Trophoblast cell (in vitro differentiated cells and primary cell): Measurements from ENCODE around the gene UVSSA.

Experiments used
- DNase-seq, 2 donors: peaks; one replicate each; pipeline ENCODE4 v3.0.0-alpha.2; 2016
- H2AFZ ChIP-seq: 2 replicates; pipeline ENCODE4 v1.6.1; 2013; ENCODE audit warnings: low read length, moderate library complexity, mild to moderate bottlenecking; ENCODE audit not compliant: insufficient read depth, poor library complexity
- H2AK5ac ChIP-seq: 2 replicates; pipeline ENCODE4 v1.6.1; 2013; ENCODE audit warnings: mild to moderate bottlenecking, low read length
- H2BK120ac ChIP-seq: 2 replicates; pipeline ENCODE4 v1.6.1; 2013; ENCODE audit warnings: low read length, mild to moderate bottlenecking, moderate library complexity; ENCODE audit not compliant: insufficient read depth, poor library complexity
- H2BK12ac ChIP-seq: 2 replicates; pipeline ENCODE4 v1.6.1; 2013; ENCODE audit warnings: mild to moderate bottlenecking, low read length, moderate library complexity
- H2BK5ac ChIP-seq: 2 replicates; pipeline ENCODE4 v1.6.1; 2013; ENCODE audit warnings: low read length, low read depth, moderate library complexity, mild to moderate bottlenecking; ENCODE audit not compliant: poor library complexity
- H3K14ac ChIP-seq: 2 replicates; pipeline ENCODE4 v1.6.1; 2013; ENCODE audit warnings: mild to moderate bottlenecking, low read length
- H3K18ac ChIP-seq: 2 replicates; pipeline ENCODE4 v1.6.1; 2013; ENCODE audit warnings: mild to moderate bottlenecking, low read length
- H3K23ac ChIP-seq: 2 replicates; pipeline ENCODE4 v1.6.1; 2013; ENCODE audit warnings: low read length
- H3K27ac ChIP-seq: 2 replicates; pipeline ENCODE4 v1.5.1; 2013; ENCODE audit warnings: low read depth, mild to moderate bottlenecking, inconsistent platforms, low read length, moderate library complexity
- H3K27me3 ChIP-seq: 2 replicates; pipeline ENCODE4 v1.6.1; 2013; ENCODE audit warnings: inconsistent platforms, mild to moderate bottlenecking, low read length, moderate library complexity; ENCODE audit not compliant: insufficient read depth
- H3K36me3 ChIP-seq, 2 experiments: 1 replicate in 1 of 2; 2 replicates in 1 of 2; pipeline ENCODE4 v1.6.1; 2013; ENCODE audit warnings: low read length in 2 of 2, mild to moderate bottlenecking in 2 of 2, moderate library complexity in 1 of 2; ENCODE audit not compliant: insufficient read depth in 2 of 2, control insufficient read depth in 1 of 2
- H3K4ac ChIP-seq: 2 replicates; pipeline ENCODE4 v1.6.1; 2013; ENCODE audit warnings: low read depth, mild to moderate bottlenecking, low read length, moderate library complexity
- H3K4me1 ChIP-seq, 2 experiments: 1 replicate in 1 of 2; 2 replicates in 1 of 2; pipeline ENCODE4 v1.6.1; 2013; ENCODE audit warnings: low read length in 2 of 2, mild to moderate bottlenecking in 2 of 2, moderate library complexity in 1 of 2; ENCODE audit not compliant: insufficient read depth in 2 of 2, control insufficient read depth in 1 of 2
- H3K4me2 ChIP-seq: 2 replicates; pipeline ENCODE4 v1.6.1; 2013; ENCODE audit warnings: inconsistent platforms, mild to moderate bottlenecking, low read length, moderate library complexity
- H3K4me3 ChIP-seq: 2 replicates; pipeline ENCODE4 v1.5.1; 2013; ENCODE audit warnings: mild to moderate bottlenecking, low read depth, low read length, inconsistent platforms
- H3K79me1 ChIP-seq: one replicate; pipeline ENCODE4 v1.6.1; 2013; ENCODE audit warnings: low read length
- H3K79me2 ChIP-seq: 2 replicates; pipeline ENCODE4 v1.6.1; 2013; ENCODE audit warnings: low read length, mild to moderate bottlenecking; ENCODE audit not compliant: control insufficient read depth, insufficient read depth, poor library complexity
- H3K9ac ChIP-seq: 2 replicates; pipeline ENCODE4 v1.6.1; 2013; ENCODE audit warnings: mild to moderate bottlenecking, low read length
- H3K9me3 ChIP-seq: 2 replicates; pipeline ENCODE4 v1.6.1; 2013; ENCODE audit warnings: low read depth, mild to moderate bottlenecking, control low read depth, inconsistent platforms, low read length; ENCODE audit not compliant: insufficient read depth
- H4K12ac ChIP-seq: 2 replicates; pipeline ENCODE4 v1.6.1; 2013; ENCODE audit warnings: low read depth, mild to moderate bottlenecking, low read length, moderate library complexity
- H4K8ac ChIP-seq: 2 replicates; pipeline ENCODE4 v1.6.1; 2013; ENCODE audit warnings: low read depth, mild to moderate bottlenecking, low read length, moderate library complexity
- H4K91ac ChIP-seq: one replicate; pipeline ENCODE4 v1.6.1; 2013; ENCODE audit warnings: low read depth, mild to moderate bottlenecking, low read length, moderate library complexity
- WGBS: extraction: QIAGEN DNeasy Blood & Tissue Kit; methylation state at CpG from one replicate; pipeline ENCODE4 v1.1.7; 2013; ENCODE audit warnings: missing lambda C conversion rate; ENCODE audit not compliant: insufficient read length, insufficient coverage; ENCODE audit errors: extremely low coverage; 5-methylcytosine and 5-hydroxymethylcytosine counted together

Gene UVSSA

DNA sequence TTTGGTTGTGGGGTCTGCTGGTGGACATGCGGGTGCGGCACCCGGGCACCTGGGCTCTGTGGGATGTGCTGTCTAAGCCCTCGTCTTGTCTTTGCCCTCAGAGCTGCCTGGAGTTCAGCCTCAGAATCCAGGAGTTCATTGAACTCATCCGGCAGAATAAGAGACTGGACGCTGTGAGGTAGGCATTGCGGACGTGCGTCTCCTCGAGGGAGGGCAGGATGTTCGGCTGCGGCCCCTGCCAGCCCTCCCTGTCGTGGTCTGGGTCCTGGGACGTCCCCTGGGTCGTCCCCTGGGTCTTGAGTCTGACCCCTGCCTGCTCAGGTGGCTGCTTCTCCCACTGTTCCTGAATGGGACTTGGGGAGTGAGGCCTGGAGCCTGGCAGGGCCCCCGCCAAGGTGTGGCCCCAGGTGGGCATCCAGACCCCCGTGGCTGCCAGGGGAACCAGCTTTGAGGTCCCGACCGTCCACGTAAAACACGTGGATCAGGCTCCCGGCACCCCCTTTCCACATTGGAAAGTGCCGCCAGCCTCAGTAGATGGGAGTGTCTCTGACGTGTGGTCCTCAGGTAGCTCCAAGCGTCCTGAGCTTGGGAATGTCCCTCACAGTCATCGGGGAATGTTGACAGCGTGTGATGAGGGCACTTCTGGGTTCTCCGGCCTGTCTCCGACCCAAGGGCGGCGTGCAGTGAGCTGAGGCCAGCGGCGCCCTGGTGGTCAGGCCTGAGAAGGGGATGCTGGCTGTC, 19.3 kb upstream of the UVSSA start:
- no peak overlapping the region for H3K4ac ChIP-seq
- no peak overlapping the region for H4K91ac ChIP-seq
- H3K4me3 ChIP-seq = no peak overlapping the region
- H4K12ac ChIP-seq = no peak overlapping the region
- H3K9me3 ChIP-seq = peaks cover 6% of the 10 kb centered on the region
- H4K8ac ChIP-seq = no peak overlapping the region
- no peak overlapping the region for H3K9ac ChIP-seq
- H2BK120ac ChIP-seq = no peak overlapping the region
- no peak overlapping the region for H3K23ac ChIP-seq
- H3K27ac ChIP-seq = no peak overlapping the region
- no peak overlapping the region for H3K18ac ChIP-seq
- no peak overlapping the region for H2BK5ac ChIP-seq
- H2AK5ac ChIP-seq = no peak overlapping the region
- H3K27me3 ChIP-seq = no peaks in the 10 kb centered on the region
- peaks cover 0 to 3% of the 10 kb centered on the region in 2 experiments for H3K4me1 ChIP-seq
- peaks cover 80 to 82% of the 10 kb centered on the region in 2 experiments for H3K36me3 ChIP-seq
- DNase-seq = peak; percentile 51 to 72
- WGBS = no CpG with 5 or more reads among the region's 33 CpGs
- H2AFZ ChIP-seq = no peak overlapping the region
- H3K79me2 ChIP-seq = no peaks in the 10 kb centered on the region
- no peak overlapping the region for H3K14ac ChIP-seq
- no peaks in the 10 kb centered on the region for H3K79me1 ChIP-seq
- no peak overlapping the region for H3K4me2 ChIP-seq
- no peak overlapping the region for H2BK12ac ChIP-seq

DNA sequence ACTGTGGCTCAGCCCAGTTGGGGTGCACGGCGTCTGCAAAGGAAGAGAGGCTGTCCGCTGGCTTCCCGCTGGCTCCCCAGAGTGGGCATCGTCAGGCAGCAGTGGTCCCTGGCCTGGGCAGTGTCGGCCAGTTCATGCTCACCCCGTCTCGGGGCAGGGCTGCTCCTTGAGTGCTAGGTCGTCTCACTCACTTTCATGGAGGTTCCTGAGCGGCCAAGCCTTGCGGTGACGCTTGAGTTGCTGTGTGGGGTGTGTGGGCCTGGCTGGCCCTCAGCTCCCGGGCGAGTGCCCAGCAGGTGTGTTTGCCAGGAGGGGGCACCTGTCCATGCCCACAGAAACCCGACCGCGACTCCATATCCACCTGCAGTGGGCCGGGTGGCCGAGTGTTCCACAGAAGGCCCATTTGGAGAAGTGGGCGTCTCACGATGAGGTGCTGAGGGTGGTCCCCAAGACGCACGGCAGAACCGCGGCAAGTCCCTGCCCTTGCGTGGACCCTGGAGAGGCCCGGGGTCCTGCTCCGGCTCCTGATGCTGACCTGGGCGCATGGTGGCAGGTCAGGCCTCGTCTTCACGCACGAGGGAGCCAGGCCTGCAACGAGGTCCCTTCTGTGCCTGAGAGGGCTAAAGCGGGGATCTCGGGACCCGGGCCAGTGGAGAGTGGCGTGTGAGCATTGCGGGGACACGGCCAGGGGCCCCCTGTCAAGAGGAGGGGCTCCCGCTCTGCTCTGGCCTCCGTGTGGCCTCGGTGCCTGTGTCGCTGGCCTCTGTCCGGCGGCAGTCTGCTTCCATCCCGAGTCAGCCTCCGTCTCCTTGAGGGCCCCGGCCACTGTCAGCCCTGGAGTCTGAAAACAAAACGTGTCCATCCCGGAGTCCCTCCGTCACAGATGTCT, 18.5 kb upstream of the UVSSA start:
- DNase-seq = no peak
- H3K27me3 ChIP-seq = no peaks in the 10 kb centered on the region
- peaks cover 6% of the 10 kb centered on the region for H3K9me3 ChIP-seq
- no peak overlapping the region for H4K12ac ChIP-seq
- H3K9ac ChIP-seq = no peak overlapping the region
- H3K79me2 ChIP-seq = no peaks in the 10 kb centered on the region
- no peak overlapping the region for H4K91ac ChIP-seq
- H2AK5ac ChIP-seq = no peak overlapping the region
- no peak overlapping the region for H3K4ac ChIP-seq
- no peak overlapping the region for H4K8ac ChIP-seq
- no peak overlapping the region for H2BK12ac ChIP-seq
- H3K27ac ChIP-seq = no peak overlapping the region
- no peak overlapping the region for H3K4me3 ChIP-seq
- no peak overlapping the region for H2BK5ac ChIP-seq
- H3K18ac ChIP-seq = peak overlapping the region; percentile 33
- H3K4me1 ChIP-seq = peaks cover 0 to 3% of the 10 kb centered on the region in 2 experiments
- no peak overlapping the region for H2BK120ac ChIP-seq
- no peak overlapping the region for H3K23ac ChIP-seq
- H3K36me3 ChIP-seq = peaks cover 83 to 86% of the 10 kb centered on the region in 2 experiments
- H3K79me1 ChIP-seq = no peaks in the 10 kb centered on the region
- H3K14ac ChIP-seq = no peak overlapping the region
- no CpG with 5 or more reads among the region's 51 CpGs for WGBS
- no peak overlapping the region for H2AFZ ChIP-seq
- no peak overlapping the region for H3K4me2 ChIP-seq

DNA sequence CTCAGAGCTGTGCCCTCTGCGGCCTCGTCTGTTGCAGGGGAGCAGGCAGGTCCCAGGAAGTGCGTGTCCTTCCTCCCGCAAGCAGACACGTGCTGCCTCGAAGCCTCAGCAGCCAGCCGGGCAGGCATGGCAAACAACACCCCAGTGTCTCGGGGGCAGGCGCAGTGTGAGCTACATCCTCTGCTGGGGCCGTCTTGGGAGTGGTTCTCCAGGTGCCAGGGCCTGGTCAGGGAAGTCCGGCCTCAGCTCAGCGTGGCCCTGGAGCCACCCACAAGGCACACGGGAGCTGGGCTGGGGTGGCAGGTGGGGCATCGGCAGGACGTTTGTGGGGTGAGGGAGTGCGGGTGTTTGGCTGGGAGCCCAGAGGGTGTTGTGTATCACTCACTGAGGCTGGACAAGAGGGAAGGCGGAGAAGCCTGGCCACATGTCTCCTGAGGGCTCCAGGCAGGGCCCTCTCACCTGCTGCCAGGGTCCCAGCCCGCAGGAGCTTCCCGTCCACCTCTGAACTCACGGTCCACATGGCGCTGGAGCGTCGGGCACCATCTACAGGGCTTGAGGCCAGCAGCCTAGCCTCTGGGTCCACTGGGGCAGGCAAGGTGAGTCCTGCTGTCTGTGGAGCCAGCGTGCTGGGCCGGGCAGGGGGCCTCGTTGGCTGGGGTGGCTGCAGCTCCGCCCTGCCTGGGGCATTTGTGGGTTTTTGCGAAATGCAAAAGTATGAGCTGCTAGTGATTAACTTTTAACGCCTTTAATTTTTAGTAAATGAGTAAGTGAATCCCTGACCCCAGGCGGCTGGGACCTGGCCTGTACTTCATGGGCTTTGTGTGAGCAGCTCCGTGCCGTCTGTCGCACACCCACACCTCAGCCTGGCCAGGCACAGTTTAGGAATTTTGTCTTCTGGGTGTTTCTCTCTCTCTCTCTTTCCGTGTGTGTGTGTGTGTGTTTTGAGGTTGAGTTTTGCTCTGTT, 17.3 kb upstream of the UVSSA start:
- Histone ChIP-seq H3K79me1 (no peaks in the 10 kb centered on the region), H3K36me3 (peaks cover 83 to 85% of the 10 kb centered on the region in 2 experiments), H2BK12ac (no peak overlapping the region), H3K4me3 (no peak overlapping the region), H2AK5ac (no peak overlapping the region), H4K91ac (no peak overlapping the region), H4K8ac (no peak overlapping the region), H3K9me3 (peaks cover 5% of the 10 kb centered on the region), H3K9ac (no peak overlapping the region), H2BK120ac (no peak overlapping the region), H3K23ac (no peak overlapping the region), H3K79me2 (no peaks in the 10 kb centered on the region), H2AFZ (no peak overlapping the region), H3K4ac (no peak overlapping the region), H3K4me1 (no peaks in the 10 kb centered on the region), H3K18ac (no peak overlapping the region), H3K4me2 (no peak overlapping the region), H3K27me3 (no peaks in the 10 kb centered on the region), H3K14ac (no peak overlapping the region), H3K27ac (no peak overlapping the region), H2BK5ac (no peak overlapping the region), H4K12ac (no peak overlapping the region)
- peak; percentile 98 for DNase-seq
- WGBS = no CpG with 5 or more reads among the region's 34 CpGs
